HEK293 (cell line): ENCODE results near the gene STIP1.

Experiments used
- CTCF ChIA-PET: fragments of 350-600 bp; formaldehyde crosslinking; extraction: SDS; loops from one replicate; lab custom pipeline; 2021; ENCODE audit warnings: antibody characterized with exemption; lab: Yijun Ruan, JAX
- POLR2A ChIA-PET: fragments of 300-600 bp; formaldehyde crosslinking; extraction: SDS; loops from one replicate; lab custom pipeline; 2020; ENCODE audit warnings: antibody characterized with exemption, inconsistent platforms; lab: Yijun Ruan, JAX
- H3K27ac ChIP-seq: fragments of 200-500 bp; sonication (Bioruptor generic); 2 replicates; pipeline ENCODE4 v1.5.1; 2014; ENCODE audit warnings: low read depth, low read length, control low read depth, inconsistent platforms; ENCODE audit errors: extremely low read depth
- H3K36me3 ChIP-seq, 2 experiments: fragments of 200-500 bp in 1 of 2; sonication (Bioruptor generic) in 1 of 2; 1 replicate in 1 of 2; 2 replicates in 1 of 2; pipeline ENCODE4 v1.5.1; 2014 to 2017; ENCODE audit warnings: inconsistent platforms in 2 of 2, low read length in 2 of 2; ENCODE audit not compliant: control insufficient read depth in 2 of 2, insufficient read depth in 1 of 2
- H3K4me1 ChIP-seq: fragments of 200-500 bp; sonication (Bioruptor generic); 2 replicates; pipeline ENCODE4 v1.5.1; 2014; ENCODE audit warnings: mild to moderate bottlenecking, low read length, inconsistent platforms; ENCODE audit not compliant: control insufficient read depth, insufficient read depth
- H3K4me3 ChIP-seq: 2 replicates; pipeline ENCODE4 v1.5.1; 2011; ENCODE audit warnings: low read depth, mild to moderate bottlenecking, control low read depth, low read length, moderate library complexity
- H3K9me3 ChIP-seq: fragments of 200-500 bp; sonication (Bioruptor generic); 2 replicates; pipeline ENCODE4 v1.5.1; 2014; ENCODE audit warnings: low read depth, low read length, inconsistent platforms; ENCODE audit not compliant: control insufficient read depth, insufficient read depth
- BCL11B ChIP-seq: fragments of 450-650 bp; formaldehyde crosslinking; IDR thresholded peaks from 2 replicates; pipeline ENCODE4 v1.5.1; 2016; ENCODE audit warnings: low read depth, missing biosample characterization, missing genetic modification characterization
- INSM2 ChIP-seq: fragments of 450-650 bp; formaldehyde crosslinking; IDR thresholded peaks from 2 replicates; pipeline ENCODE4 v1.5.1; 2016; ENCODE audit warnings: missing biosample characterization, missing genetic modification characterization
- KLF16 ChIP-seq: fragments of 450-650 bp; formaldehyde crosslinking; IDR thresholded peaks from 2 replicates; pipeline ENCODE4 v1.5.1; 2017; ENCODE audit warnings: missing biosample characterization, missing genetic modification characterization
- PATZ1 ChIP-seq: fragments of 450-650 bp; formaldehyde crosslinking; IDR thresholded peaks from 2 replicates; pipeline ENCODE4 v1.5.1; 2016; ENCODE audit warnings: missing biosample characterization, missing genetic modification characterization
- SETDB1 ChIP-seq: IDR thresholded peaks from one replicate; pipeline ENCODE4 v1.6.1; 2017; ENCODE audit warnings: mild to moderate bottlenecking, low read length, moderate library complexity, mixed read lengths; ENCODE audit not compliant: insufficient read length
- WT1 ChIP-seq: fragments of 450-650 bp; formaldehyde crosslinking; IDR thresholded peaks from 2 replicates; pipeline ENCODE4 v1.5.1; 2016; ENCODE audit warnings: missing biosample characterization, missing genetic modification characterization
- ZBTB6 ChIP-seq: fragments of 450-650 bp; formaldehyde crosslinking; IDR thresholded peaks from 2 replicates; pipeline ENCODE4 v1.5.1; 2017; ENCODE audit warnings: missing biosample characterization, missing genetic modification characterization
- ZFP37 ChIP-seq: fragments of 450-650 bp; formaldehyde crosslinking; IDR thresholded peaks from 2 replicates; pipeline ENCODE4 v1.5.1; 2016; ENCODE audit warnings: missing biosample characterization, missing genetic modification characterization
- ZNF202 ChIP-seq: fragments of 450-650 bp; formaldehyde crosslinking; IDR thresholded peaks from 2 replicates; pipeline ENCODE4 v1.5.1; 2016; ENCODE audit warnings: missing biosample characterization, missing genetic modification characterization, borderline replicate concordance
- ZNF223 ChIP-seq: fragments of 450-650 bp; formaldehyde crosslinking; IDR thresholded peaks from 2 replicates; pipeline ENCODE4 v1.5.1; 2016; ENCODE audit warnings: missing biosample characterization, missing genetic modification characterization
- ZNF366 ChIP-seq: fragments of 450-650 bp; formaldehyde crosslinking; conservative IDR thresholded peaks from 2 replicates; pipeline ENCODE4 v1.5.1; 2016; ENCODE audit warnings: missing biosample characterization, missing genetic modification characterization
- ZNF423 ChIP-seq: fragments of 450-650 bp; formaldehyde crosslinking; IDR thresholded peaks from 2 replicates; pipeline ENCODE4 v1.5.1; 2016; ENCODE audit warnings: missing biosample characterization, missing genetic modification characterization
- ZNF501 ChIP-seq: fragments of 450-650 bp; formaldehyde crosslinking; IDR thresholded peaks from 2 replicates; pipeline ENCODE4 v1.5.1; 2016; ENCODE audit warnings: missing biosample characterization, missing genetic modification characterization
- ZNF621 ChIP-seq: fragments of 450-650 bp; formaldehyde crosslinking; IDR thresholded peaks from 2 replicates; pipeline ENCODE4 v1.5.1; 2017; ENCODE audit warnings: missing biosample characterization, missing genetic modification characterization
- ZNF654 ChIP-seq: fragments of 450-650 bp; formaldehyde crosslinking; IDR thresholded peaks from 2 replicates; pipeline ENCODE4 v1.5.1; 2016; ENCODE audit warnings: low read depth, missing biosample characterization, missing genetic modification characterization
- ZNF704 ChIP-seq: fragments of 450-650 bp; formaldehyde crosslinking; IDR thresholded peaks from 2 replicates; pipeline ENCODE4 v1.5.1; 2016; ENCODE audit warnings: missing biosample characterization, missing genetic modification characterization
- ZNF843 ChIP-seq: fragments of 450-650 bp; formaldehyde crosslinking; IDR thresholded peaks from 2 replicates; pipeline ENCODE4 v1.5.1; 2016; ENCODE audit warnings: missing biosample characterization, missing genetic modification characterization

Gene STIP1

GRCh38 chr11:64178203-64178602 is 7.8 kb upstream of the STIP1 start:
- Histone ChIP-seq H3K9me3 (no peaks in the 10 kb centered on the region), H3K4me3 (no peak overlapping the region)
- TF ChIP-seq SETDB1 (no peak), ZNF704 (tag by site-specific recombination) (no peak), ZNF654 (tag by site-specific recombination) (no peak)
- TF ChIP-seq, all 188 proteins: peak for 0
- CTCF ChIA-PET: no interaction called here
- H3K27ac ChIP-seq: no peak overlapping the region
- H3K36me3 ChIP-seq: peaks cover 0 to 16% of the 10 kb centered on the region in 2 experiments; a peak in 1 of 3 replicates
- H3K4me1 ChIP-seq: no peaks in the 10 kb centered on the region
- POLR2A ChIA-PET: interaction anchor here (0.5 kb wide), 1 partner anchor 239 kb away, joined by 3 read pairs; the partner anchor contains the start of gene NAA40

GRCh38 chr11:64178951-64179639 is 6.9 kb upstream of the STIP1 start:
- no peak overlapping the region for H3K27ac ChIP-seq
- no peaks in the 10 kb centered on the region for H3K9me3 ChIP-seq
- H3K4me3 ChIP-seq: no peak overlapping the region
- CTCF ChIA-PET: no interaction called here
- TF ChIP-seq ZNF223 (tag by site-specific recombination) (no peak), ZNF621 (tag by site-specific recombination) (no peak), ZNF843 (tag by site-specific recombination) (no peak), KLF16 (no peak), PATZ1 (tag by site-specific recombination) (no peak), ZNF366 (no peak), ZNF202 (tag by site-specific recombination) (no peak), BCL11B (tag by site-specific recombination) (no peak), ZNF501 (tag by site-specific recombination) (no peak), ZNF423 (tag by site-specific recombination) (no peak), ZBTB6 (tag by site-specific recombination) (no peak), WT1 (tag by site-specific recombination) (no peak), INSM2 (no peak), ZFP37 (no peak)
- TF ChIP-seq, all 188 proteins: peak for 0
- H3K4me1 ChIP-seq: no peaks in the 10 kb centered on the region
- POLR2A ChIA-PET: interaction anchor here (0.6 to 1.0 kb wide), 2 partner anchors 18 to 25 kb away, joined by 3 to 5 read pairs; no protein-coding TSS in a partner anchor
- H3K36me3 ChIP-seq: peaks cover 0 to 16% of the 10 kb centered on the region in 2 experiments; a peak in 1 of 3 replicates
